CMK (cell line): ENCODE results near the gene CHTF8.

Source experiments
- DNase-seq: peaks from one replicate; pipeline ENCODE4 v3.0.0-alpha.2; 2010; ENCODE audit warnings: low read depth

CHTF8 gene

GRCh38 chr16:69112285-69113129, 19.9 kb downstream of the CHTF8 start:
- DNase-seq = no peak

- no peak for DNase-seq
Measured at GRCh38 chr16:69111876-69112230, 20.5 kb downstream of the CHTF8 start.

- no peak for DNase-seq
Measured at GRCh38 chr16:69111216-69111875, 21.0 kb downstream of the CHTF8 start.

- no peak for DNase-seq
Measured at GRCh38 chr16:69110406-69110805, 22.0 kb downstream of the CHTF8 start.

DNA sequence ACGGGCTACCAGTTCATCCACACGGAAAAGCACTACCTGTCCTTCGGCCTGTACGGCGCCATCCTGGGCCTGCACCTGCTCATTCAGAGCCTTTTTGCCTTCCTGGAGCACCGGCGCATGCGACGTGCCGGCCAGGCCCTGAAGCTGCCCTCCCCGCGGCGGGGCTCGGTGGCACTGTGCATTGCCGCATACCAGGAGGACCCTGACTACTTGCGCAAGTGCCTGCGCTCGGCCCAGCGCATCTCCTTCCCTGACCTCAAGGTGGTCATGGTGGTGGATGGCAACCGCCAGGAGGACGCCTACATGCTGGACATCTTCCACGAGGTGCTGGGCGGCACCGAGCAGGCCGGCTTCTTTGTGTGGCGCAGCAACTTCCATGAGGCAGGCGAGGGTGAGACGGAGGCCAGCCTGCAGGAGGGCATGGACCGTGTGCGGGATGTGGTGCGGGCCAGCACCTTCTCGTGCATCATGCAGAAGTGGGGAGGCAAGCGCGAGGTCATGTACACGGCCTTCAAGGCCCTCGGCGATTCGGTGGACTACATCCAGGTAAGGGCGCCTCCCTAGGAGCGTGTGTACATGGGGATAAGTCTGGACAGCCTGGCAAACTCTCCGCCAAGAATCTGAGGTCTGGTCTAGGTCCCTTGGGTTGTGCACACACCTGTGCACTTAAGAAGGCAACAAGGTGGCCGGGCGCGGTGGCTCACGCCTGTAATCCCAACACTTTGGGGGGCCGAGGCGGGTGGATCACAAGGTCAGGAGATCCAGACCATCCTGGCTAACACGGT, 22.7 kb downstream of the CHTF8 start:
- no peak for DNase-seq

GRCh38 chr16:69108905-69109252, 23.5 kb downstream of the CHTF8 start:
- DNase-seq = no peak

DNA sequence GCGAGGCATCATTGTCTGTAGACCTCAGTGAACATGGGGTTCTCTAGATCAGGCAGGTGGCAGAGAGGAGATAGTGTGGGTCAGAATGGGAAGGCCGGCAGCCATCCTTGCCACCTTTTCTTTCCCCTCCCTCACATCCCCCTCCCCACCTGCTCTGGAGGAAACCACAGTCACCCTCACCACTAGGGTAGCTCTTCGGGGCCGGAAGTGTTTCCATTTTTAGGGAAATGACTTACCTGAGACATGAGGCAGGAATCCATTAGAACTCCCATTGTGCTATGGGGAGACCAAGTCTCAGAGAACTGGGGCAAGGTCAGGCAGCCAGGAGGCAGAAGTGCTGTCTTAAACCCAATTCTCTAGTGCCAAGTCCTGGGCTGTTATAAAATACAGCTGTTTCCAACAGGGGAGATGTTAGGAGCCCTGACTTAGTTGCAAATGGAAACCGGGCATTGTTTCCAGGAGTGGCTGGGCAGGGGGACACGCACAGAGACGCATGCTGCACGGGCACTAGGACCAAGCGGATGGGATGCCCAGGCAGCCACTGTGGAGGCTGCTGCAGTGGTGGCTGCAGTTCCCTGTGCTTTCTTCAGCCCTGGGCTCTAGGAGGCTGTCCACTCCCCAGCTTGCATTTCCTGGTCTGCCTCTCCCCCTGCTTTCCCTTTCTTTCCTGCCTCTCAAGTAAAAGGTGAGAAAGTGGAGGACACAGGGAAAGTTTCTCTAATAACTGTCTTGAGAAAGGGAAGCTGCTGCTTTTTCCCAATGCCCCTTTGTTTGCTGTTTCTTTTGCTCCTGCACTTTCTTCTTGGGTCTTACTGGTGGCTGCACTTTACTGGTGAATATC, 24.1 kb downstream of the CHTF8 start:
- DNase-seq = no peak

- no peak for DNase-seq
Measured at GRCh38 chr16:69107316-69107962, 24.9 kb downstream of the CHTF8 start.

GRCh38 chr16:69106491-69107315, 25.7 kb downstream of the CHTF8 start:
- no peak for DNase-seq

DNA sequence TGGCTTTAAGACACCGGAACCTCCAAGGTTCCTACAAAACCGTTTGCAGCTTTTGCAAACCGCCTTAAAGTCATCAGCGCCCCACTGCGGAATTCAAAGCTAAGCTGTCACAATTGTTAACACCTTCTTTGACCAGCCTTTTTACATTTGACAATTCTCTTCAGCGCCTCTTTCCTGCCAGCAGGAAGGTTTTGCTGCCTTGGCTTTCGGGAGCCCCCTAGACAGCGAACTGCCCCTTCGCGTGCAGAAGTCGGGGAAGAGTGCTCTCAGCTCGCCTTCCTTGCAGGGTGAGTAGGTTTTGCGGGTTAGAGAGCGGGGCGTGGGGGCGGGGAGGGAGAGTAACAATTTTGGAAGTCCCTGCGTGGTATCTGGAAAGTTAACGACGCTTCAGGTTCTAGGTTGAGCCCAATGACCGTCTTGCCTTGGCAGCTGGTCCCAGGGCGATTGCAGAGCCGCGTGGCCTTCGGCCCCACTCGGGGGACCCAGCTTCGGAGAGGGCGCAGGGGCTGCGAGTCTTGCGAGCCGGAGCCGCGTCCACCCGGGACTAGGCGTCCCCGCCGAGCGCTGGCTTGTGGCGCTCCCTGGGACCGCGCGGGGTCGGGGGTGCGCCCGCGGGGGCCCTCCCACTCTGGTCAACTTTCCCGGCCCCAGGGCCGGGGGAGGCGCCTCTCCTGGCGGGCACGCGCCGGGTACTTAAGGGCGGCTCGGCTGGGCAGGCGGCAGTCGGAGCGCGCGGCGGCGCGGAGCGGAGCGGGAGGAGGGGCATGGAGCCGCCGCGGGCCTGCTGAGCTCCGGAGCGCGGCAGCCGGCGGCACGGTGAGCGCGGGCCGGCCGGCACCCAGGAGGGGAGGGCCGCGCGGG, 26.7 kb downstream of the CHTF8 start, which contains the start of gene HAS3:
TSS of gene HAS3 (plus strand) at position 153 of the 861 bp plus-strand sequence. CDS start 3,743 bp downstream, outside the sequence.
- peak; percentile 22 for DNase-seq

- no peak for DNase-seq
Measured at GRCh38 chr16:69100071-69100691, 32.2 kb downstream of the CHTF8 start.

DNA sequence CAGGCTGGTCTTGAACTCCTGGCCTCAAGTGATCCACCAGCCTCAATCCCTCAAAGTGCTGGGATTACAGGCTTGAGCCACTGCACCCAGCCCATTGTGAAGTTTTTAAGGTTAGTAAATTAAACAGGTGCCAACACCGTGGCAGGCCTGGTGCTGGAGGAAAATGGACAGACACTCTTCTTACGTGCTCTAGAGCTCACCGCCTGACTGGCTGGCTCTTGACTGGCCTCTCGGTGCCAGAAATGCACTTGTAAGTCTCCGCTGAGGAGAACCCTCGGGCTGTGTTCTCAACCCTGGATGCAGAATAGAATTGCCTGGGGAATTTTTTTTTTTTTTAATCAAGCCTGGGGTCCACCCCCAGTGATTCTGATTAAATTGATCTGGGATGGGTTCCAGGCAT, 37.2 kb downstream of the CHTF8 start:
- no peak for DNase-seq

GRCh38 chr16:69094501-69094900, 37.9 kb downstream of the CHTF8 start:
- DNase-seq = no peak

GRCh38 chr16:69093974-69094373, 38.4 kb downstream of the CHTF8 start:
- no peak for DNase-seq

DNA sequence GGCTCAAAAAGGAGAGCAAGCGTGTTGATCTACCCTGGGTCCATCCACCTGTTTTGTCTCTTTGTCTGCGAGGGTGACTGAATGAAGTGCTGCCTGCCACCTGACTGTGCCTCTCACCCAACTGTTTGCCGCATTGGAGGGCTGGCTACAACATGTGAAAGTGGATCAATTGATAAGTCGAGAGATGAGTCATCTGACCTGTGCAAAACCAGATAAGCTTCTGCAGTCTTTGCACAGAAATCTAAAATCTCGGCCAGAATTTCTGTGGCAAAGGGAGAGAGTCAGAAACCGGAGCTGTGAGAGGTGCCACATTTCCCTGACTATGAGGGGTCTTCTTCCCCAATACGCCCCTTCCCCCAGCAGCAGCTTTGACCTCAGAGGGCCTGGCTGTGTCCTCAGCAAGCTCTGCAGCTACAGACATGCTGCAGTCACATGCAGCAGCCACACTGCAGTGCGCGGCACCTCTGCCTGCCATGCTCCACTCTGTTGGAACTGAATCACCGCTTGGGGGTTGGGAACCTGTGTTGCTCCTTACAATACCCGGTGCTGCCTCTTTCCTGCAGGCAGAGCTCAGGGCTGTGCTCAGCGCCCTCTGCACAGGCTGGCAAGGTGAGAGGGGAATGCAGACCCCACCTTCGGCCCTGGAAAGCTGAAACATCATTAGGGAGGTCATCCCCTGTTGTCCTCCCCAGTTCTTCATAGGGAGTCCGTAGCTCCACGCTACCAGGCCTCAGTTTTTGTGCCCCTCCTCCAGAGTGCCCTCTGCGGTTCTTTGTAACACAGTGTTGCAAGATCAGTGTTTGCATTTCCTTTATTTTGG, 43.1 kb downstream of the CHTF8 start:
- DNase-seq = no peak

- no peak for DNase-seq
Measured at GRCh38 chr16:69088684-69089083, 43.7 kb downstream of the CHTF8 start.

GRCh38 chr16:69087161-69087581, 45.2 kb downstream of the CHTF8 start:
- no peak for DNase-seq
